ENCODE measurements around the gene TMEM80.

The TMEM80 gene

DNA sequence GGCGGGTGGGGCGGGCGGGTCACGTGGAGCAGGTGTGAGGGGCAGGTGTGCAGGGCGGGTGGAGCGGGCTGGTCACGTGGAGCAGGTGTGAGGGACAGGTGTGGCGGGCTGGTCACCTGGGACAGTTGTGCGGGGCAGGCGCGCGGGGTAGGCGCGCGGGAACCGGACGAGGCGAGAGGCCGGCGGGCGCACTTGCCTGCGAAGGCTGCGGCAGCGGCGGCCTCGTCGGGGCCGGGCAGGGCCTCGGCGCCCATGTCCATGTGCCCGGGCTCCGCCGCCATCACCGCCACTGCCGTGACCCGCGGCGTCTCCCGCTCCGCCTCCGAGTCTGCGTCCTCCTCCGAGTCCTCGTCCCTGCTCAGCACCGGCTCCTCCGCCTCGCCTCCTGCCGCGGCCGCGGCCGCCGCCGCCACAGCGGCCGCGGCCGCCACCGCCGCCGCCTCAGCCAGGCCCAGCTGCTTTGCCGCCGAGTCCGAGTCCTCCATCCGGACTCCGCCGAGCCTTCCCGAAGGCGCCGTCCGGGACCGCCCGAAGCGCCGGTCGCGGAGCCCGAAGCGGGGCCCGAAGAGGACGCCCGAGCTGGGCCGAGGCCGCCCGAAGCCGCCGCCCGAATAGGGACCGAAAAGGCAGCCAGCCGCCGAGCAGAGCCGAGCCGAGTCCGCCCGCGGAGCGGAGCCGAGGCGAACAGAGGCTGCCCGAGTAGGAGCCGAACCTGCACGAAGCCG, 891 bp upstream of the TMEM80 start, which contains the start of gene DEAF1:
TSS of gene DEAF1 (minus strand) at position 660 of the 725 bp plus-strand sequence. CDS start at position 485, 175 bp downstream.
- Histone ChIP-seq H4K5ac (ENCODE audit: low read length) (no peak within 1 kb of the TSS), H3K4me1 (ENCODE audit: control insufficient read depth, low read depth, low read length) (no peaks in the 10 kb centered on the region), H3K4ac (ENCODE audit: low read depth, low read length) (peak within 1 kb of the TSS; percentile 99), H3K56ac (ENCODE audit: low read length) (peak within 1 kb of the TSS; percentile 98), H3K4me3 (ENCODE audit: low read length) (peak within 1 kb of the TSS; percentile 74), H3K18ac (ENCODE audit: low read length) (peak within 1 kb of the TSS; percentile 95), H3K9ac (ENCODE audit: low read length) (peak within 1 kb of the TSS; percentile 98), H2BK120ac (ENCODE audit: low read depth, low read length) (peak within 1 kb of the TSS; percentile 40), H2BK15ac (replicated peaks; ENCODE audit: low read depth) (no peak within 1 kb of the TSS), H3K23ac (ENCODE audit: low read length) (peak within 1 kb of the TSS; percentile 48), H3K27ac (ENCODE audit: low read depth, low read length) (peak within 1 kb of the TSS; percentile 100), H2AK5ac (ENCODE audit: low read length) (no peak within 1 kb of the TSS), H2BK5ac (ENCODE audit: low read length) (peak within 1 kb of the TSS; percentile 97), H4K8ac (ENCODE audit: low read depth, low read length) (no peak within 1 kb of the TSS), H3K79me2 (ENCODE audit: control insufficient read depth, insufficient read depth, low read length) (peaks cover 24% of the 10 kb centered on the region), H3K27me3 (ENCODE audit: insufficient read depth, low read length, poor library complexity) (no peaks in the 10 kb centered on the region), H3K36me3 (ENCODE audit: control insufficient read depth, insufficient read depth, low read length) (peaks cover under 1% of the 10 kb centered on the region), H3K4me2 (ENCODE audit: low read length) (peak within 1 kb of the TSS; percentile 71), H3K79me1 (ENCODE audit: low read length) (peaks cover 11% of the 10 kb centered on the region)
- DNase-seq = peak; percentile 98
- no CpG with 5 or more reads among the region's 103 CpGs for WGBS (ENCODE audit: extremely low coverage, insufficient coverage, low lambda C conversion rate)

DNA sequence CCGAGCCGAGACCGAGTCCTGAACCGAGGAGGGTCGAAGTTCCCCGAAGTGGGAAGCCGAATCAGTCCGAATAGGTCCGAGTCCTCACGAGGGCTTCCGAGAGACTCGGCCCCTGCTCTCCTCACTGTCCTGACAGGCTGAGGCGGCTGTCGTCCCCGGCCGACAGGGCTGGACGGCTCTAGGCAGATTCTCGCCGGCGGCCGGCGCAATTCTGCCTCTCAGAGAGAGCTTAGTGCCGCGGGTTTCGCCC, 403 bp upstream of the TMEM80 start:
- Histone ChIP-seq H2BK120ac (ENCODE audit: low read depth, low read length) (no peak overlapping the region), H3K79me1 (ENCODE audit: low read length) (peaks cover 11% of the 10 kb centered on the region), H3K9ac (ENCODE audit: low read length) (peak overlapping the region; percentile 98), H3K18ac (ENCODE audit: low read length) (peak overlapping the region; percentile 88), H3K36me3 (ENCODE audit: control insufficient read depth, insufficient read depth, low read length) (no peaks in the 10 kb centered on the region), H3K23ac (ENCODE audit: low read length) (peak overlapping the region; percentile 45), H3K4me3 (ENCODE audit: low read length) (peak overlapping the region; percentile 64), H2AK5ac (ENCODE audit: low read length) (no peak overlapping the region), H2BK5ac (ENCODE audit: low read length) (peak overlapping the region; percentile 97), H3K4ac (ENCODE audit: low read depth, low read length) (peak overlapping the region; percentile 93), H3K27me3 (ENCODE audit: insufficient read depth, low read length, poor library complexity) (no peaks in the 10 kb centered on the region), H4K8ac (ENCODE audit: low read depth, low read length) (no peak overlapping the region), H3K56ac (ENCODE audit: low read length) (peak overlapping the region; percentile 98), H2BK15ac (replicated peaks; ENCODE audit: low read depth) (no peak overlapping the region), H3K27ac (ENCODE audit: low read depth, low read length) (peak overlapping the region; percentile 100), H3K79me2 (ENCODE audit: control insufficient read depth, insufficient read depth, low read length) (peaks cover 24% of the 10 kb centered on the region), H3K4me2 (ENCODE audit: low read length) (peak overlapping the region; percentile 40), H4K5ac (ENCODE audit: low read length) (no peak overlapping the region), H3K4me1 (ENCODE audit: control insufficient read depth, low read depth, low read length) (no peaks in the 10 kb centered on the region)
- no peak for DNase-seq
- no CpG with 5 or more reads among the region's 25 CpGs for WGBS (ENCODE audit: extremely low coverage, insufficient coverage, low lambda C conversion rate)

DNA sequence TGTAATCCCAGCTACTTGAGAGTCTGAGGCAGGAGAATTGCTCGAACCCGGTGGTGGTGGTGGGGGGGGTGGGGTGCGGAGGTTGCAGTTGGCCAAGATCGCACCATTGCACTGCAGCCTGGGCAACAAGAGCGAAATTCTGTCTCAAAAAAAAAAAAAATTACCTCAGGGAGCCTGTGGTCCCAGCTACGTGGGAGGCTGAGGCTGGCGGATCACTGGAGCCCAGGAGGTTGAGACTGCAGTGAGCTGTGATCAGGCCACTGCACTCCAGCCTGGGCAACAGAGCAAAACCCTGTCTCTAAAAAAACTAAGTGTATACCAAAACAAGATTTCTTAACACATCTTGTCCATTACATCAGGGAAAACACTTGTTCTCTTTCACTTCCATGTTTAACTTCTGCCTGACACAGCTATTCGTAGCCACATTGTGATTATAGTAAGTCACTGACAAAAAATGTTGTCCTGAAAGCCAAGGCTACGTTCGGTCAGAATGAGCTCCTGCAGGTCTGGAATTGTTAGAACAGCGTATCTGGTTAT, 1.4 kb downstream of the TMEM80 start:
- H3K18ac ChIP-seq (ENCODE audit: low read length) = no peak overlapping the region
- H4K8ac ChIP-seq (ENCODE audit: low read depth, low read length) = no peak overlapping the region
- H2BK120ac ChIP-seq (ENCODE audit: low read depth, low read length) = no peak overlapping the region
- no peak overlapping the region for H3K4ac ChIP-seq (ENCODE audit: low read depth, low read length)
- no peak overlapping the region for H3K4me3 ChIP-seq (ENCODE audit: low read length)
- H3K4me1 ChIP-seq (ENCODE audit: control insufficient read depth, low read depth, low read length) = no peaks in the 10 kb centered on the region
- H3K27ac ChIP-seq (ENCODE audit: low read depth, low read length) = no peak overlapping the region
- H2AK5ac ChIP-seq (ENCODE audit: low read length) = no peak overlapping the region
- no peak for DNase-seq
- peaks cover 7% of the 10 kb centered on the region for H3K79me1 ChIP-seq (ENCODE audit: low read length)
- no peak overlapping the region for H4K5ac ChIP-seq (ENCODE audit: low read length)
- no peak overlapping the region for H2BK15ac ChIP-seq (replicated peaks; ENCODE audit: low read depth)
- H3K9ac ChIP-seq (ENCODE audit: low read length) = no peak overlapping the region
- no peaks in the 10 kb centered on the region for H3K36me3 ChIP-seq (ENCODE audit: control insufficient read depth, insufficient read depth, low read length)
- peaks cover 18% of the 10 kb centered on the region for H3K79me2 ChIP-seq (ENCODE audit: control insufficient read depth, insufficient read depth, low read length)
- H3K56ac ChIP-seq (ENCODE audit: low read length) = no peak overlapping the region
- H3K4me2 ChIP-seq (ENCODE audit: low read length) = no peak overlapping the region
- H3K23ac ChIP-seq (ENCODE audit: low read length) = no peak overlapping the region
- no peak overlapping the region for H2BK5ac ChIP-seq (ENCODE audit: low read length)
- H3K27me3 ChIP-seq (ENCODE audit: insufficient read depth, low read length, poor library complexity) = no peaks in the 10 kb centered on the region
- no CpG with 5 or more reads among the region's 11 CpGs for WGBS (ENCODE audit: extremely low coverage, insufficient coverage, low lambda C conversion rate)

DNA sequence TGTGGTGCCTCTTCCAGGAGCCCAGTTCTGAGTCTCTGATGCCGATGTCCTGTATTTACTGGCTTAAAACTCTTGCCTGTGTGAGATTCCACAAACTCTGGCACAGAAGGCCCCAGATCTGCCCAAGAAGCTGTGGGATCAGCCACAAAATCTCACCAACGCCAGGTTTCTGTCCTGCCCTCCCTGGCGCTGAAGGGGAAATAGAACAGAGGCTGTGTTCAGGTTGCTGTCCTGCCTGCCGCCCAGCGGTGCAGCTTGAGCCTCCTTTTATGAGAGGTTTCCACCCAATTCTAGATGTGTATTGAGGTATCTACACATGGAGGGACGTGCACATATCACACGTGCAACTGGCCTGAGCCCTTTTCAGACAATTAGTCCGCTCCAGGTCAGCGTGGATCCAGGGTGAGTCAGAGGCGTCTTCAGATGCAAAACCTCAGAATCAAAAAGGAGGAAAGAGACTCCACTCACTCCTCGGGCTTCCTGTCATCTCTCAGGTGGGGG, 2.2 kb downstream of the TMEM80 start:
- Histone ChIP-seq H3K27ac (ENCODE audit: low read depth, low read length) (no peak overlapping the region), H2AK5ac (ENCODE audit: low read length) (no peak overlapping the region), H4K5ac (ENCODE audit: low read length) (no peak overlapping the region), H2BK120ac (ENCODE audit: low read depth, low read length) (no peak overlapping the region), H3K56ac (ENCODE audit: low read length) (peak overlapping the region; percentile 63), H4K8ac (ENCODE audit: low read depth, low read length) (no peak overlapping the region), H3K18ac (ENCODE audit: low read length) (no peak overlapping the region), H2BK5ac (ENCODE audit: low read length) (no peak overlapping the region), H2BK15ac (replicated peaks; ENCODE audit: low read depth) (no peak overlapping the region), H3K27me3 (ENCODE audit: insufficient read depth, low read length, poor library complexity) (no peaks in the 10 kb centered on the region), H3K9ac (ENCODE audit: low read length) (peak overlapping the region; percentile 33), H3K4me2 (ENCODE audit: low read length) (no peak overlapping the region), H3K4me1 (ENCODE audit: control insufficient read depth, low read depth, low read length) (no peaks in the 10 kb centered on the region), H3K79me1 (ENCODE audit: low read length) (peaks cover 5% of the 10 kb centered on the region), H3K36me3 (ENCODE audit: control insufficient read depth, insufficient read depth, low read length) (no peaks in the 10 kb centered on the region), H3K4ac (ENCODE audit: low read depth, low read length) (no peak overlapping the region), H3K79me2 (ENCODE audit: control insufficient read depth, insufficient read depth, low read length) (peaks cover 12% of the 10 kb centered on the region), H3K23ac (ENCODE audit: low read length) (peak overlapping the region; percentile 15), H3K4me3 (ENCODE audit: low read length) (no peak overlapping the region)
- DNase-seq = no peak
- no CpG with 5 or more reads among the region's 11 CpGs for WGBS (ENCODE audit: extremely low coverage, insufficient coverage, low lambda C conversion rate)

DNA sequence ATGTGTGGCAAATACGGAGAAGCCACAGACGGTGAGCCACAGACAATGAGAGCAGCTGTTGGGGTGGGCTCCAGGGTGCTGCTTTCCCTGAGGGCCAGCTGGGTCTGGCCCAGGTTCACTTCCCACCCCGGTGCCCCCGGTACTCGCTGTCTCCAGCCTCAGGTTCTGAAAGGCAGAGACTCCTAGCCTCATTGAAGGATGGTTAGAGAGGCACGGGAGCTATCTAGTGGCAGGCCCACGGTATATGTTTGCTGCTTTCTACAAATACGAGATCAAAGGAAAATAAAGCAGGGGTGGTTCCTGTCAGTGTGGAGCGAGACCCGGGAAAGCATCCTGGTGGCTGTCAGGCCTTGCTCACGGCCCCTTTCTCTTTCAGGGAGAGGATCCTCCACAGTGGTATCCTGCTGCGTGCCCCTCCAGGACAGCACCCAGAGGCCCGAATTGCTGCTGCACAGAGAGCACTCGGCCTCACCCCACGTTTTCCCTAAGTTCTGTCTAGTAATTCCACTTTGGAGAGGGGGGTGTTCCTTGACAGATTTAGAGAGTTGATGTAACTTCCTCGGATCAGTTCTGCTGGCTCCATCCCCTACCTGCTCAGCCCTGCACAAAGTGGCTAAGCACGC, 3.0 kb downstream of the TMEM80 start:
- no peak overlapping the region for H3K18ac ChIP-seq (ENCODE audit: low read length)
- no peak overlapping the region for H3K4me2 ChIP-seq (ENCODE audit: low read length)
- no peak overlapping the region for H4K8ac ChIP-seq (ENCODE audit: low read depth, low read length)
- H3K23ac ChIP-seq (ENCODE audit: low read length) = no peak overlapping the region
- H2BK120ac ChIP-seq (ENCODE audit: low read depth, low read length) = no peak overlapping the region
- H2BK5ac ChIP-seq (ENCODE audit: low read length) = no peak overlapping the region
- H3K27ac ChIP-seq (ENCODE audit: low read depth, low read length) = no peak overlapping the region
- H2BK15ac ChIP-seq (replicated peaks; ENCODE audit: low read depth) = no peak overlapping the region
- no peak overlapping the region for H4K5ac ChIP-seq (ENCODE audit: low read length)
- no peak overlapping the region for H3K56ac ChIP-seq (ENCODE audit: low read length)
- no CpG with 5 or more reads among the region's 17 CpGs for WGBS (ENCODE audit: extremely low coverage, insufficient coverage, low lambda C conversion rate)
- no peaks in the 10 kb centered on the region for H3K4me1 ChIP-seq (ENCODE audit: control insufficient read depth, low read depth, low read length)
- no peak for DNase-seq
- no peak overlapping the region for H3K9ac ChIP-seq (ENCODE audit: low read length)
- H3K27me3 ChIP-seq (ENCODE audit: insufficient read depth, low read length, poor library complexity) = no peaks in the 10 kb centered on the region
- H3K4ac ChIP-seq (ENCODE audit: low read depth, low read length) = no peak overlapping the region
- peaks cover 6% of the 10 kb centered on the region for H3K79me2 ChIP-seq (ENCODE audit: control insufficient read depth, insufficient read depth, low read length)
- H2AK5ac ChIP-seq (ENCODE audit: low read length) = no peak overlapping the region
- H3K79me1 ChIP-seq (ENCODE audit: low read length) = no peaks in the 10 kb centered on the region
- H3K4me3 ChIP-seq (ENCODE audit: low read length) = no peak overlapping the region
- H3K36me3 ChIP-seq (ENCODE audit: control insufficient read depth, insufficient read depth, low read length) = no peaks in the 10 kb centered on the region
